GM12878 (cell line): ENCODE data around the gene SEC31A. TPM values are rescaled to one million over a fixed set of nuclear protein-coding genes. Genes with fewer than 3 reads are reported as not detected.

Experiments used
- ATAC-seq: fragments of 200-7000 bp; cut with Tn5 transposase; 3 replicates; pipeline ENCODE4 v1.9.1; 2020; ENCODE audit warnings: mild to moderate bottlenecking, moderate library complexity
- BruUV-seq: library from RNA; stranded (reverse); fragments of 400-500 nt; replicated peaks from 2 replicates; lab custom pipeline; 2021; lab: Mats Ljungman, UMichigan
- CTCF ChIA-PET: fragments of 300-600 bp; sonication (Branson Sonifier 250); formaldehyde crosslinking; extraction: SDS; loops from one replicate; lab custom pipeline; 2021; ENCODE audit warnings: inconsistent platforms; lab: Yijun Ruan, JAX
- POLR2A ChIA-PET: fragments of 350-600 bp; formaldehyde crosslinking; extraction: SDS; loops from one replicate; lab custom pipeline; 2021; ENCODE audit warnings: inconsistent platforms; lab: Charles Lee
- RAD21 ChIA-PET: fragments of 300-600 bp; sonication (Branson Sonifier 250); formaldehyde crosslinking; loops from one replicate; lab custom pipeline; 2023; ENCODE audit warnings: antibody characterized with exemption; ENCODE audit not compliant: unreplicated experiment; lab: Charles Lee
- SMC1A ChIA-PET: fragments of 300-600 bp; sonication (Branson Sonifier 250); formaldehyde crosslinking; loops from one replicate; lab custom pipeline; 2023; ENCODE audit not compliant: unreplicated experiment, uncharacterized antibody; lab: Charles Lee
- DNase-seq: peaks from one replicate; pipeline ENCODE4 v3.0.0-alpha.2; 2011; ENCODE audit warnings: low read depth, low spot score
- FAIRE-seq: peaks from 3 replicates; lab custom pipeline; 2011; peaks lifted over from hg19 to GRCh38; lab: Jason Lieb, UNC
- H2AFZ ChIP-seq: 2 replicates; pipeline ENCODE4 v1.6.0; 2011; ENCODE audit warnings: low read depth, low read length, control low read depth; ENCODE audit not compliant: control insufficient read depth
- H3K27ac ChIP-seq: 2 replicates; pipeline ENCODE4 v1.5.1; 2011; ENCODE audit warnings: control low read depth; ENCODE audit not compliant: control insufficient read depth, insufficient read depth
- H3K27me3 ChIP-seq, 2 experiments: replicated peaks in 1 of 2; 2 replicates each; pipeline versions ENCODE4 v1.6.0 to v1.6.1; 2011; ENCODE audit warnings: low read length in 1 of 2; ENCODE audit not compliant: control insufficient read depth in 2 of 2, insufficient read depth in 2 of 2
- H3K36me3 ChIP-seq, 2 experiments: 2 replicates each; pipeline ENCODE4 v1.5.1; 2011; ENCODE audit warnings: low read length in 1 of 2; ENCODE audit not compliant: control insufficient read depth in 2 of 2, insufficient read depth in 2 of 2
- H3K4me1 ChIP-seq: 2 replicates; pipeline ENCODE4 v1.6.1; 2011; ENCODE audit warnings: mild to moderate bottlenecking, low read length, moderate library complexity, mixed read lengths; ENCODE audit not compliant: control insufficient read depth, insufficient read depth
- H3K4me2 ChIP-seq: 2 replicates; pipeline ENCODE4 v1.6.0; 2011; ENCODE audit warnings: control low read depth; ENCODE audit not compliant: control insufficient read depth, insufficient read depth
- H3K4me3 ChIP-seq: fragments of 200-600 bp; sonication (generic); 2 replicates; pipeline ENCODE4 v1.5.1; 2016
- H3K79me2 ChIP-seq: 2 replicates; pipeline ENCODE4 v1.6.0; 2011; ENCODE audit warnings: low read length; ENCODE audit not compliant: control insufficient read depth, insufficient read depth
- H3K9ac ChIP-seq: 2 replicates; pipeline ENCODE4 v1.8.0; 2011; ENCODE audit warnings: low read length, control low read depth, mixed read lengths; ENCODE audit not compliant: control insufficient read depth, insufficient read depth
- H3K9me3 ChIP-seq: replicated peaks from 3 replicates; pipeline ENCODE4 v1.5.1; 2011; ENCODE audit warnings: mild to moderate bottlenecking, low read length; ENCODE audit not compliant: control insufficient read depth, insufficient read depth
- H4K20me1 ChIP-seq: 2 replicates; pipeline ENCODE4 v1.6.0; 2011; ENCODE audit not compliant: control insufficient read depth, insufficient read depth
- BMI1 ChIP-seq: fragments of 450-650 bp; IDR thresholded peaks from 2 replicates; pipeline ENCODE4 v1.6.1; 2016; ENCODE audit warnings: mild to moderate bottlenecking, moderate library complexity, borderline replicate concordance
- CHD4 ChIP-seq: fragments of 200-600 bp; sonication (generic); IDR thresholded peaks from 2 replicates; pipeline ENCODE4 v1.6.1; 2016; ENCODE audit warnings: mild to moderate bottlenecking
- ELK1 ChIP-seq: IDR thresholded peaks from 2 replicates; pipeline ENCODE4 v1.6.1; 2012; ENCODE audit warnings: low read depth, low read length, improper control_type of control experiment
- HCFC1 ChIP-seq: fragments of 150-350 bp; IDR thresholded peaks from 2 replicates; pipeline ENCODE4 v1.6.1; 2014; ENCODE audit warnings: low read length
- HDAC2 ChIP-seq: fragments of 200-600 bp; sonication (generic); IDR thresholded peaks from 2 replicates; pipeline ENCODE4 v1.6.1; 2017
- HDAC6 ChIP-seq: fragments of 200-600 bp; sonication (generic); IDR thresholded peaks from one replicate; pipeline ENCODE4 v1.8.0; 2017; ENCODE audit warnings: antibody characterized with exemption; ENCODE audit not compliant: unreplicated experiment
- JUNB ChIP-seq: IDR thresholded peaks from 2 replicates; pipeline ENCODE4 v1.6.1; 2016; ENCODE audit warnings: antibody characterized with exemption, mild to moderate bottlenecking
- MTA3 ChIP-seq: IDR thresholded peaks from 2 replicates; pipeline ENCODE4 v1.6.1; 2012; ENCODE audit warnings: low read length, inconsistent platforms, borderline replicate concordance
- MXI1 ChIP-seq: fragments of 150-350 bp; IDR thresholded peaks from 2 replicates; pipeline ENCODE4 v1.6.1; 2011; ENCODE audit warnings: low read depth, mild to moderate bottlenecking, inconsistent platforms, low read length, improper control_type of control experiment
- NR2C2 ChIP-seq: IDR thresholded peaks from 2 replicates; pipeline ENCODE4 v1.6.1; 2011; ENCODE audit warnings: borderline replicate concordance, low read depth; ENCODE audit not compliant: control insufficient read depth, insufficient read length
- PML ChIP-seq: IDR thresholded peaks from 2 replicates; pipeline ENCODE4 v1.6.1; 2012; ENCODE audit warnings: low read length, inconsistent platforms
- POLR2AphosphoS2 ChIP-seq: IDR thresholded peaks from 2 replicates; pipeline ENCODE4 v1.6.1; 2011; ENCODE audit warnings: low read depth, mild to moderate bottlenecking, low read length, improper control_type of control experiment, moderate library complexity
- RAD51 ChIP-seq: fragments of 450-650 bp; IDR thresholded peaks from 2 replicates; pipeline ENCODE4 v1.6.1; 2016; ENCODE audit warnings: moderate library complexity, mild to moderate bottlenecking, inconsistent platforms
- RB1 ChIP-seq: fragments of 450-650 bp; formaldehyde crosslinking; IDR thresholded peaks from 2 replicates; pipeline ENCODE4 v1.6.1; 2017; ENCODE audit warnings: mild to moderate bottlenecking, borderline replicate concordance
- SUPT20H ChIP-seq: IDR thresholded peaks from 2 replicates; pipeline ENCODE4 v1.6.1; 2011; ENCODE audit warnings: low read depth, mild to moderate bottlenecking, low read length, moderate library complexity, borderline replicate concordance; ENCODE audit not compliant: control insufficient read depth
- TBL1XR1 ChIP-seq: IDR thresholded peaks from 2 replicates; pipeline ENCODE4 v1.6.1; 2012; ENCODE audit warnings: low read depth, low read length, improper control_type of control experiment
- TCF3 ChIP-seq: IDR thresholded peaks from 2 replicates; pipeline ENCODE4 v1.6.1; 2012; ENCODE audit warnings: low read depth, mild to moderate bottlenecking, low read length, borderline replicate concordance; ENCODE audit not compliant: insufficient read depth
- USF2 ChIP-seq: IDR thresholded peaks from 2 replicates; pipeline ENCODE4 v1.6.1; 2011; ENCODE audit warnings: low read depth, low read length, improper control_type of control experiment, borderline replicate concordance
- WGBS: methylation state at CpG from one replicate; pipeline ENCODE4 v1.1.6; 2016; ENCODE audit warnings: low lambda C conversion rate; ENCODE audit not compliant: insufficient replicate concordance, insufficient coverage; ENCODE audit errors: missing lambda C conversion rate; 5-methylcytosine and 5-hydroxymethylcytosine counted together
- in situ Hi-C: fragments of 300-500 bp; cut with MboI; formaldehyde crosslinking; loops from 9 replicates; pipeline ENCODE4 v1.14.3; 2018; ENCODE audit warnings: mixed read lengths
- intact Hi-C: fragments of 100-400 bp; cut with micrococcal nuclease; formaldehyde crosslinking; loops from one replicate; pipeline ENCODE4 v1.14.2; 2022; ENCODE audit not compliant: unreplicated experiment
- polyA plus RNA-seq, 11 experiments: library from polyadenylated mRNA; depleted of rRNA in 4 of 11; unstranded in 6 of 11; stranded (reverse) in 5 of 11; fragments of >200 nt; fragmentation: Nextera tagmentation in 4 of 11; fragmentation: Illumina TruSeq in 1 of 11; extraction: Ambion mirVana in 4 of 11; extraction: Trizol in 1 of 11; gene quantifications; 1 replicate in 1 of 11; 2 replicates in 10 of 11; pipeline versions ENCODE4 v1.2.1 to v1.2.3, GENCODE V29; 2011 to 2016; ENCODE audit warnings: inconsistent platforms in 2 of 11, missing spikeins in 2 of 11, low read depth in 1 of 11
- total RNA-seq, 4 experiments: library from RNA; depleted of rRNA in 3 of 4; stranded (reverse); fragments of >200 nt in 3 of 4; fragmentation: Illumina TruSeq in 1 of 4; extraction: Trizol in 1 of 4; gene quantifications; 2 replicates each; pipeline versions ENCODE4 v1.2.1 to v1.2.3, GENCODE V29; 2013 to 2021

Gene SEC31A
- total and polyA plus RNA-seq, 10 of the 15 experiments (the other 5 are each of a cell fraction or from before 2014, with no cell fraction given), result 74.6 to 171 (median 129) TPM

- TF ChIP-seq ELK1, result no peak
- no peak for TF ChIP-seq TBL1XR1
- TF ChIP-seq PML, result no peak
- no peak for TF ChIP-seq BMI1
- no peak for TF ChIP-seq POLR2AphosphoS2
Measured at GRCh38 chr4:82814034-82814433, 76.9 kb downstream of the SEC31A start (continued).

GRCh38 chr4:82811838-82812341 is 79.1 kb downstream of the SEC31A start:
- in situ Hi-C loops (no loop called here), intact Hi-C loops (no loop called here)
- SMC1A ChIA-PET, result interaction anchor here (0.6 to 1.3 kb wide), 2 partner anchors 12 to 110 kb away, joined by 3 read pairs; no protein-coding TSS in a partner anchor
- H2AFZ ChIP-seq, result no peak overlapping the region
- DNase-seq, result no peak
- H3K79me2 ChIP-seq, result no peaks in the 10 kb centered on the region
- no peaks in the 10 kb centered on the region for H4K20me1 ChIP-seq
- no peak for ATAC-seq
- RAD21 ChIA-PET, result no interaction called here
- FAIRE-seq, result no peak
- WGBS, result 38% methylated on average over 6 of the region's 6 CpGs
- H3K36me3 ChIP-seq, result no peaks in the 10 kb centered on the region
- CTCF ChIA-PET, result interaction anchor here (0.7 to 1.5 kb wide), 2 partner anchors 20 to 754 kb away, joined by 3 to 4 read pairs; no protein-coding TSS in a partner anchor
- BruUV-seq, result no TSS peak
- no peaks in the 10 kb centered on the region for H3K4me1 ChIP-seq
- POLR2A ChIA-PET, result interaction anchor here (0.6 kb wide), 1 partner anchor 241 kb away, joined by 3 read pairs; no protein-coding TSS in a partner anchor
- H3K4me3 ChIP-seq, result no peak overlapping the region
- H3K4me2 ChIP-seq, result no peak overlapping the region
- no peak overlapping the region for H3K27ac ChIP-seq
- H3K27me3 ChIP-seq, result no peaks in the 10 kb centered on the region
- no peak overlapping the region for H3K9ac ChIP-seq
- H3K9me3 ChIP-seq, result no peaks in the 10 kb centered on the region
- TF ChIP-seq HDAC2 (no peak), JUNB (no peak), MXI1 (no peak), BMI1 (no peak), MTA3 (no peak), SUPT20H (no peak), CHD4 (no peak), HCFC1 (no peak), NR2C2 (no peak), HDAC6 (no peak), RAD51 (no peak), USF2 (no peak), TCF3 (no peak), RB1 (no peak)
